GM23338 (cell line): ENCODE results near the gene CPNE1. TPM values are rescaled to one million over a fixed set of nuclear protein-coding genes. Genes with fewer than 3 reads are reported as not detected.
A peak's percentile ranks its signal among the peaks of the same experiment; 100 is the strongest.

Source experiments
- ATAC-seq: fragments of 200-7000 bp; cut with Tn5 transposase; 3 replicates; pipeline ENCODE4 v1.9.1; 2020
- DNase-seq: peaks from one replicate; pipeline ENCODE4 v3.0.0-alpha.2; 2015; ENCODE audit warnings: low spot score
- H2AFZ ChIP-seq: fragments of 200-600 bp; sonication (generic); 2 replicates; pipeline ENCODE4 v1.8.0; 2016; ENCODE audit warnings: antibody characterized with exemption, mild to moderate bottlenecking, moderate library complexity
- H3F3A ChIP-seq: fragments of 200-600 bp; sonication (generic); replicated peaks from 2 replicates; pipeline ENCODE4 v1.8.0; 2017; ENCODE audit warnings: antibody characterized with exemption, mixed run types, low read depth
- H3K27ac ChIP-seq: fragments of 200-600 bp; sonication (generic); 2 replicates; pipeline ENCODE4 v1.6.1; 2016; ENCODE audit warnings: low read depth
- H3K27me3 ChIP-seq: fragments of 200-600 bp; sonication (generic); 2 replicates; pipeline ENCODE4 v1.8.0; 2016; ENCODE audit warnings: mild to moderate bottlenecking, mixed run types, moderate library complexity; ENCODE audit not compliant: insufficient read depth
- H3K36me3 ChIP-seq: fragments of 200-600 bp; sonication (generic); 2 replicates; pipeline ENCODE4 v1.8.0; 2016; ENCODE audit warnings: mild to moderate bottlenecking; ENCODE audit not compliant: insufficient read depth
- H3K4me1 ChIP-seq: fragments of 200-600 bp; sonication (generic); 2 replicates; pipeline ENCODE4 v1.8.0; 2016; ENCODE audit warnings: mild to moderate bottlenecking, moderate library complexity; ENCODE audit not compliant: insufficient read depth
- H3K4me2 ChIP-seq: fragments of 200-600 bp; sonication (generic); 2 replicates; pipeline ENCODE4 v1.7.1; 2017; ENCODE audit warnings: mixed run types
- H3K4me3 ChIP-seq: fragments of 200-600 bp; sonication (generic); 2 replicates; pipeline ENCODE4 v1.6.1; 2016; ENCODE audit warnings: mixed run types
- H3K79me2 ChIP-seq: fragments of 200-600 bp; sonication (generic); replicated peaks from 2 replicates; pipeline ENCODE4 v1.8.0; 2017; ENCODE audit warnings: mild to moderate bottlenecking; ENCODE audit not compliant: insufficient read depth
- H3K9me2 ChIP-seq: fragments of 200-600 bp; sonication (generic); 2 replicates; pipeline ENCODE4 v1.8.0; 2017; ENCODE audit not compliant: insufficient read depth
- H4K20me1 ChIP-seq: fragments of 200-600 bp; sonication (generic); replicated peaks from 2 replicates; pipeline ENCODE4 v1.8.0; 2017; ENCODE audit warnings: mild to moderate bottlenecking; ENCODE audit not compliant: insufficient read depth
- H3K27ac Mint-ChIP-seq: 2 replicates; pipeline ENCODE4 v1.8.0; 2020; ENCODE audit warnings: inconsistent platforms, mild to moderate bottlenecking, moderate library complexity, mixed read lengths
- H3K27me3 Mint-ChIP-seq: 3 replicates; pipeline ENCODE4 v1.8.0; 2022; ENCODE audit warnings: low read depth, mild to moderate bottlenecking, moderate library complexity, mixed read lengths, inconsistent platforms; ENCODE audit not compliant: insufficient read depth, poor library complexity
- H3K36me3 Mint-ChIP-seq: 3 replicates; pipeline ENCODE4 v1.8.0; 2021; ENCODE audit warnings: low read depth, mild to moderate bottlenecking, inconsistent platforms, moderate library complexity, mixed read lengths
- H3K4me1 Mint-ChIP-seq: 3 replicates; pipeline ENCODE4 v1.8.0; 2020; ENCODE audit warnings: mild to moderate bottlenecking, inconsistent platforms, mixed read lengths
- H3K4me3 Mint-ChIP-seq: 3 replicates; pipeline ENCODE4 v1.8.0; 2021; ENCODE audit warnings: moderate library complexity, mild to moderate bottlenecking, inconsistent platforms, mixed read lengths
- H3K9me3 Mint-ChIP-seq: 3 replicates; pipeline ENCODE4 v1.8.0; 2020; ENCODE audit warnings: moderate library complexity, mild to moderate bottlenecking, inconsistent platforms, mixed read lengths
- CREB1 ChIP-seq: fragments of 250-450 bp; sonication (Bioruptor Pico); IDR thresholded peaks from 2 replicates; pipeline ENCODE4 v1.5.0; 2020; ENCODE audit warnings: low read depth, mild to moderate bottlenecking, moderate library complexity
- EZH2 ChIP-seq: fragments of 200-600 bp; sonication (generic); IDR thresholded peaks from one replicate; pipeline ENCODE4 v1.8.0; 2017; ENCODE audit warnings: antibody characterized with exemption, mild to moderate bottlenecking, low read depth; ENCODE audit not compliant: unreplicated experiment
- EZH2phosphoT487 ChIP-seq: fragments of 200-600 bp; sonication (generic); IDR thresholded peaks from one replicate; pipeline ENCODE4 v1.8.1; 2018; ENCODE audit warnings: antibody characterized with exemption; ENCODE audit not compliant: unreplicated experiment
- JUNB ChIP-seq: IDR thresholded peaks from one replicate; pipeline ENCODE4 v1.6.1; 2016; ENCODE audit warnings: antibody characterized with exemption; ENCODE audit not compliant: unreplicated experiment
- POLR2AphosphoS5 ChIP-seq: IDR thresholded peaks from 2 replicates; pipeline ENCODE4 v1.6.1; 2016; ENCODE audit warnings: antibody characterized with exemption, low read depth
- ZNF331 ChIP-seq: fragments of 250-450 bp; sonication (Bioruptor Pico); IDR thresholded peaks from 2 replicates; pipeline ENCODE4 v1.5.0; 2020; ENCODE audit warnings: low read depth, mild to moderate bottlenecking, moderate library complexity
- long read RNA-seq: library from polyadenylated mRNA; unstranded; transcript quantifications from one replicate; pipeline ENCODE4 v2.0.0, GENCODE V29; 2020; ENCODE audit not compliant: unreplicated experiment
- polyA plus RNA-seq: library from polyadenylated mRNA; unstranded; fragments of >200 nt; fragmentation: Nextera tagmentation; extraction: Ambion mirVana; gene quantifications from 2 replicates; pipeline ENCODE4 v1.2.1, GENCODE V29; 2016
- total RNA-seq: library from RNA; depleted of rRNA; stranded (reverse); fragments of >200 nt; shearing (Covaris generic); gene quantifications from 2 replicates; pipeline ENCODE4 v1.2.3, GENCODE V29; 2014; rRNA removed
- TF ChIP-seq, protein P1 (sequence below): IDR thresholded peaks from one replicate; pipeline ENCODE4 v1.6.1; 2018; ENCODE audit warnings: antibody characterized with exemption; ENCODE audit not compliant: unreplicated experiment
- TF ChIP-seq, protein P2 (sequence below): IDR thresholded peaks from 2 replicates; pipeline ENCODE4 v1.6.1; 2016; ENCODE audit warnings: antibody characterized with exemption
- TF ChIP-seq, protein P3 (sequence below): fragments of 250-450 bp; sonication (Bioruptor Pico); IDR thresholded peaks from 2 replicates; pipeline ENCODE4 v1.5.0; 2020; ENCODE audit warnings: mild to moderate bottlenecking, moderate library complexity

Gene CPNE1
- total RNA-seq (158 and 189 TPM in 2 replicates), polyA plus RNA-seq (196 and 221 TPM in 2 replicates)
- long read RNA-seq, transcript CPNE1-204 (16 exons, 1,928 nt) = major isoform, 18 of 74 reads
- long read RNA-seq, partial matches to known transcripts = 12 of 74 reads
- long read RNA-seq, other reads (novel, unspliced or antisense) = 42 of 74 reads

DNA sequence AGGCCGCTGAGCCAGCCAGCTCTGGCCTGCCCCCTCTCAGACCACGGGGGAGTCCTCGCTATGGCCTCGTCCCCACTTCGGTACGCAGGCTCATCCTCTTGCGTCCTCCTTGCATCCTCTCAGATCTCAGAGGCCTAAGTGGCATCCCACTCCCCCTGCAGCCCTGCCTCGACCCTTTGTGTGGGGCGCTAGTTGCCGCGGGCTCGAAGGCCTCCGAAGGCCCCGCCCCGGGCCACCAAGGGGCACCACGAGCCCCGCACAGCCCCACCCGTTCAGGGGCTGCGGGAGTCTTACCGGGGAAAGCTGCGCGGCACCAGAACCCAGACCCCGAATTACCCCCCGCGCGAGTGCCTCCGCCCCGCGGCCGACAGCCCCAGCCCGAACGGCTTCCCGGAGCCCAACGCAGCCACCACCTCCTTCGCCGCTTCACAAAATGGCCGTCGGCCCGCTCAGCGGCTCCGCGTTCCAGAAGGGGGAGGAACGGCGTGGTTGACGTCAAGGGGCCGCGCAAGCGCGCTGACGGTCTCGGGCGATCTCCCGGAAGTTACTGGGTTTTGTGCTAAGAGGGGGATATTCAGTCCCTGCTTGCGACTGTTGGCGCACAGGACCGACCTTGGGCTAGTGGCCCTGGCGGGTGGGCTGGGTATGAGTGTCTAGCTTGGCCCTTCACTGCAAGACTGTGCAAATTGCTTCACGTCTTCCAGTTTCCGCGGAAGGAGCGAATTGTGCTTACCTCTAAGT lies at the start of gene CPNE1, which contains the start of gene RBM12:
TSS of gene CPNE1 (minus strand) at position 435 of the 741 bp plus-strand sequence. CDS start 31,977 bp downstream, outside the sequence.
TSS of gene RBM12 (minus strand) at position 435 of the 741 bp plus-strand sequence. CDS start 9,578 bp downstream, outside the sequence.
- peaks cover 38% of the 10 kb centered on the region for H3K4me1 ChIP-seq
- peak within 1 kb of the TSS; percentile 95 for H3K4me3 ChIP-seq

More for the DNA sequence above, at the start of gene CPNE1, which contains the start of gene RBM12:
- Mint-ChIP-seq H3K9me3 (no peaks in the 10 kb centered on the region), H3K36me3 (peaks cover 15% of the 10 kb centered on the region), H3K4me3 (peak within 1 kb of the TSS; percentile 98), H3K4me1 (peaks cover 35% of the 10 kb centered on the region; the same call in 2 of the 3 replicates), H3K27ac (peak within 1 kb of the TSS; percentile 99), H3K27me3 (peaks cover 9% of the 10 kb centered on the region)
- Histone ChIP-seq H3K27ac (peak within 1 kb of the TSS; percentile 97), H4K20me1 (peaks cover 40% of the 10 kb centered on the region), H3K79me2 (peaks cover 51% of the 10 kb centered on the region), H3K36me3 (no peaks in the 10 kb centered on the region), H3F3A (no peaks in the 10 kb centered on the region), H3K4me2 (peak within 1 kb of the TSS; percentile 94), H3K9me2 (no peaks in the 10 kb centered on the region), H3K27me3 (no peaks in the 10 kb centered on the region), H2AFZ (peak within 1 kb of the TSS; percentile 83)
- ATAC-seq (peak; percentile 87), DNase-seq (peak; percentile 97)
- TF ChIP-seq POLR2AphosphoS5 = peak; percentile 99
- TF ChIP-seq, protein P1, sequence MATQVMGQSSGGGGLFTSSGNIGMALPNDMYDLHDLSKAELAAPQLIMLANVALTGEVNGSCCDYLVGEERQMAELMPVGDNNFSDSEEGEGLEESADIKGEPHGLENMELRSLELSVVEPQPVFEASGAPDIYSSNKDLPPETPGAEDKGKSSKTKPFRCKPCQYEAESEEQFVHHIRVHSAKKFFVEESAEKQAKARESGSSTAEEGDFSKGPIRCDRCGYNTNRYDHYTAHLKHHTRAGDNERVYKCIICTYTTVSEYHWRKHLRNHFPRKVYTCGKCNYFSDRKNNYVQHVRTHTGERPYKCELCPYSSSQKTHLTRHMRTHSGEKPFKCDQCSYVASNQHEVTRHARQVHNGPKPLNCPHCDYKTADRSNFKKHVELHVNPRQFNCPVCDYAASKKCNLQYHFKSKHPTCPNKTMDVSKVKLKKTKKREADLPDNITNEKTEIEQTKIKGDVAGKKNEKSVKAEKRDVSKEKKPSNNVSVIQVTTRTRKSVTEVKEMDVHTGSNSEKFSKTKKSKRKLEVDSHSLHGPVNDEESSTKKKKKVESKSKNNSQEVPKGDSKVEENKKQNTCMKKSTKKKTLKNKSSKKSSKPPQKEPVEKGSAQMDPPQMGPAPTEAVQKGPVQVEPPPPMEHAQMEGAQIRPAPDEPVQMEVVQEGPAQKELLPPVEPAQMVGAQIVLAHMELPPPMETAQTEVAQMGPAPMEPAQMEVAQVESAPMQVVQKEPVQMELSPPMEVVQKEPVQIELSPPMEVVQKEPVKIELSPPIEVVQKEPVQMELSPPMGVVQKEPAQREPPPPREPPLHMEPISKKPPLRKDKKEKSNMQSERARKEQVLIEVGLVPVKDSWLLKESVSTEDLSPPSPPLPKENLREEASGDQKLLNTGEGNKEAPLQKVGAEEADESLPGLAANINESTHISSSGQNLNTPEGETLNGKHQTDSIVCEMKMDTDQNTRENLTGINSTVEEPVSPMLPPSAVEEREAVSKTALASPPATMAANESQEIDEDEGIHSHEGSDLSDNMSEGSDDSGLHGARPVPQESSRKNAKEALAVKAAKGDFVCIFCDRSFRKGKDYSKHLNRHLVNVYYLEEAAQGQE = peak; percentile 25
- TF ChIP-seq EZH2phosphoT487 = no peak
- TF ChIP-seq, protein P2, sequence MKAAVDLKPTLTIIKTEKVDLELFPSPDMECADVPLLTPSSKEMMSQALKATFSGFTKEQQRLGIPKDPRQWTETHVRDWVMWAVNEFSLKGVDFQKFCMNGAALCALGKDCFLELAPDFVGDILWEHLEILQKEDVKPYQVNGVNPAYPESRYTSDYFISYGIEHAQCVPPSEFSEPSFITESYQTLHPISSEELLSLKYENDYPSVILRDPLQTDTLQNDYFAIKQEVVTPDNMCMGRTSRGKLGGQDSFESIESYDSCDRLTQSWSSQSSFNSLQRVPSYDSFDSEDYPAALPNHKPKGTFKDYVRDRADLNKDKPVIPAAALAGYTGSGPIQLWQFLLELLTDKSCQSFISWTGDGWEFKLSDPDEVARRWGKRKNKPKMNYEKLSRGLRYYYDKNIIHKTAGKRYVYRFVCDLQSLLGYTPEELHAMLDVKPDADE = peak; percentile 59
- no peak for TF ChIP-seq ZNF331 (CRISPR knock-in tag)
- peak; percentile 89 for TF ChIP-seq CREB1 (CRISPR knock-in tag)
- TF ChIP-seq, protein P3, sequence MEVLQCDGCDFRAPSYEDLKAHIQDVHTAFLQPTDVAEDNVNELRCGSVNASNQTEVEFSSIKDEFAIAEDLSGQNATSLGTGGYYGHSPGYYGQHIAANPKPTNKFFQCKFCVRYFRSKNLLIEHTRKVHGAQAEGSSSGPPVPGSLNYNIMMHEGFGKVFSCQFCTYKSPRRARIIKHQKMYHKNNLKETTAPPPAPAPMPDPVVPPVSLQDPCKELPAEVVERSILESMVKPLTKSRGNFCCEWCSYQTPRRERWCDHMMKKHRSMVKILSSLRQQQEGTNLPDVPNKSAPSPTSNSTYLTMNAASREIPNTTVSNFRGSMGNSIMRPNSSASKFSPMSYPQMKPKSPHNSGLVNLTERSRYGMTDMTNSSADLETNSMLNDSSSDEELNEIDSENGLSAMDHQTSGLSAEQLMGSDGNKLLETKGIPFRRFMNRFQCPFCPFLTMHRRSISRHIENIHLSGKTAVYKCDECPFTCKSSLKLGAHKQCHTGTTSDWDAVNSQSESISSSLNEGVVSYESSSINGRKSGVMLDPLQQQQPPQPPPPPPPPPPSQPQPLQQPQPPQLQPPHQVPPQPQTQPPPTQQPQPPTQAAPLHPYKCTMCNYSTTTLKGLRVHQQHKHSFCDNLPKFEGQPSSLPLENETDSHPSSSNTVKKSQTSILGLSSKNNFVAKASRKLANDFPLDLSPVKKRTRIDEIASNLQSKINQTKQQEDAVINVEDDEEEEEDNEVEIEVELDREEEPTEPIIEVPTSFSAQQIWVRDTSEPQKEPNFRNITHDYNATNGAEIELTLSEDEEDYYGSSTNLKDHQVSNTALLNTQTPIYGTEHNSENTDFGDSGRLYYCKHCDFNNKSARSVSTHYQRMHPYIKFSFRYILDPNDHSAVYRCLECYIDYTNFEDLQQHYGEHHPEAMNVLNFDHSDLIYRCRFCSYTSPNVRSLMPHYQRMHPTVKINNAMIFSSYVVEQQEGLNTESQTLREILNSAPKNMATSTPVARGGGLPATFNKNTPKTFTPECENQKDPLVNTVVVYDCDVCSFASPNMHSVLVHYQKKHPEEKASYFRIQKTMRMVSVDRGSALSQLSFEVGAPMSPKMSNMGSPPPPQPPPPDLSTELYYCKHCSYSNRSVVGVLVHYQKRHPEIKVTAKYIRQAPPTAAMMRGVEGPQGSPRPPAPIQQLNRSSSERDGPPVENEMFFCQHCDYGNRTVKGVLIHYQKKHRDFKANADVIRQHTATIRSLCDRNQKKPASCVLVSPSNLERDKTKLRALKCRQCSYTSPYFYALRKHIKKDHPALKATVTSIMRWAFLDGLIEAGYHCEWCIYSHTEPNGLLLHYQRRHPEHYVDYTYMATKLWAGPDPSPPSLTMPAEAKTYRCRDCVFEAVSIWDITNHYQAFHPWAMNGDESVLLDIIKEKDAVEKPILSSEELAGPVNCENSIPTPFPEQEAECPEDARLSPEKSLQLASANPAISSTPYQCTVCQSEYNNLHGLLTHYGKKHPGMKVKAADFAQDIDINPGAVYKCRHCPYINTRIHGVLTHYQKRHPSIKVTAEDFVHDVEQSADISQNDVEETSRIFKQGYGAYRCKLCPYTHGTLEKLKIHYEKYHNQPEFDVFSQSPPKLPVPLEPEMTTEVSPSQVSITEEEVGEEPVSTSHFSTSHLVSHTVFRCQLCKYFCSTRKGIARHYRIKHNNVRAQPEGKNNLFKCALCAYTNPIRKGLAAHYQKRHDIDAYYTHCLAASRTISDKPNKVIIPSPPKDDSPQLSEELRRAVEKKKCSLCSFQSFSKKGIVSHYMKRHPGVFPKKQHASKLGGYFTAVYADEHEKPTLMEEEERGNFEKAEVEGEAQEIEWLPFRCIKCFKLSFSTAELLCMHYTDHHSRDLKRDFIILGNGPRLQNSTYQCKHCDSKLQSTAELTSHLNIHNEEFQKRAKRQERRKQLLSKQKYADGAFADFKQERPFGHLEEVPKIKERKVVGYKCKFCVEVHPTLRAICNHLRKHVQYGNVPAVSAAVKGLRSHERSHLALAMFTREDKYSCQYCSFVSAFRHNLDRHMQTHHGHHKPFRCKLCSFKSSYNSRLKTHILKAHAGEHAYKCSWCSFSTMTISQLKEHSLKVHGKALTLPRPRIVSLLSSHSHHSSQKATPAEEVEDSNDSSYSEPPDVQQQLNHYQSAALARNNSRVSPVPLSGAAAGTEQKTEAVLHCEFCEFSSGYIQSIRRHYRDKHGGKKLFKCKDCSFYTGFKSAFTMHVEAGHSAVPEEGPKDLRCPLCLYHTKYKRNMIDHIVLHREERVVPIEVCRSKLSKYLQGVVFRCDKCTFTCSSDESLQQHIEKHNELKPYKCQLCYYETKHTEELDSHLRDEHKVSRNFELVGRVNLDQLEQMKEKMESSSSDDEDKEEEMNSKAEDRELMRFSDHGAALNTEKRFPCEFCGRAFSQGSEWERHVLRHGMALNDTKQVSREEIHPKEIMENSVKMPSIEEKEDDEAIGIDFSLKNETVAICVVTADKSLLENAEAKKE = no peak
- no peak for TF ChIP-seq JUNB
- no peak for TF ChIP-seq EZH2
